Thyroid gland (tissue), 4 donors: ENCODE results near the gene GRPEL1.

Experiments used
- POLR2A ChIP-seq, 2 donors: fragments of 450-650 bp; IDR thresholded peaks; one replicate each; pipeline ENCODE4 v1.6.1; 2017; ENCODE audit warnings: antibody characterized with exemption in 2 of 2, mild to moderate bottlenecking in 2 of 2, moderate library complexity in 1 of 2
- TF ChIP-seq, protein P1 (sequence below), 6 experiments: fragments of 200-600 bp in 3 of 6; fragments of 450-650 bp in 3 of 6; sonication (generic) in 3 of 6; IDR thresholded peaks; one replicate each; pipeline ENCODE4 v1.5.1; 2016 to 2019; ENCODE audit warnings: antibody characterized with exemption in 6 of 6, mild to moderate bottlenecking in 2 of 6, inconsistent platforms in 1 of 6, moderate library complexity in 1 of 6

DNA sequence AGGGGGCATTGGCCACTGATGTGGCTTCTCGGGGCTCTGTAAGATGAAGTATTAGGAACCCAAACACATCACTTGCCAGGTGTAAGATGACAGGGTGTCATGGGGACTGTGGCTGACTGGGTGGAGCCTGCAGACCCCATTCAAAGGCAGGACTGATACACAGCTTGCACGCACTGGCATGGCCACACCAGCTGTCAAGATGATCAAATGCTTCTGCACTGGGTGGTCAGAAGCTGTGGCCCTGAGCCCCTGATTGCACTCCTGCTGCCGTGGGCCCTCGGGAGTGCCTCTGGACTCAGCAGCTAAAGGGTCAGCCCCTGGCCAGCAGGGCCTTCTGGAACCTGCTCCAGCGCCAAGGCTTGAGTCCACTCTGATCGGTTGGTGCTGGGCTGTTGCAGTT is 48.8 kb upstream of the GRPEL1 start:
- no peak for TF ChIP-seq POLR2A (IDR thresholded peaks at IDR 0.05)
- TF ChIP-seq, protein P1, sequence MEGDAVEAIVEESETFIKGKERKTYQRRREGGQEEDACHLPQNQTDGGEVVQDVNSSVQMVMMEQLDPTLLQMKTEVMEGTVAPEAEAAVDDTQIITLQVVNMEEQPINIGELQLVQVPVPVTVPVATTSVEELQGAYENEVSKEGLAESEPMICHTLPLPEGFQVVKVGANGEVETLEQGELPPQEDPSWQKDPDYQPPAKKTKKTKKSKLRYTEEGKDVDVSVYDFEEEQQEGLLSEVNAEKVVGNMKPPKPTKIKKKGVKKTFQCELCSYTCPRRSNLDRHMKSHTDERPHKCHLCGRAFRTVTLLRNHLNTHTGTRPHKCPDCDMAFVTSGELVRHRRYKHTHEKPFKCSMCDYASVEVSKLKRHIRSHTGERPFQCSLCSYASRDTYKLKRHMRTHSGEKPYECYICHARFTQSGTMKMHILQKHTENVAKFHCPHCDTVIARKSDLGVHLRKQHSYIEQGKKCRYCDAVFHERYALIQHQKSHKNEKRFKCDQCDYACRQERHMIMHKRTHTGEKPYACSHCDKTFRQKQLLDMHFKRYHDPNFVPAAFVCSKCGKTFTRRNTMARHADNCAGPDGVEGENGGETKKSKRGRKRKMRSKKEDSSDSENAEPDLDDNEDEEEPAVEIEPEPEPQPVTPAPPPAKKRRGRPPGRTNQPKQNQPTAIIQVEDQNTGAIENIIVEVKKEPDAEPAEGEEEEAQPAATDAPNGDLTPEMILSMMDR (IDR thresholded peaks at IDR 0.05): no peak
